Right atrium auricular region (tissue), 2 donors: ENCODE results near the gene SLC22A17. TPM values are rescaled to one million over a fixed set of nuclear protein-coding genes. Genes with fewer than 3 reads are reported as not detected.

Source experiments
- DNase-seq: peaks from one replicate; pipeline ENCODE4 v3.0.0-alpha.2; 2019; ENCODE audit warnings: low spot score
- H3K27ac ChIP-seq, 2 donors: fragments of 200-600 bp; sonication (generic); 1 replicate in 1 of 2; 2 replicates in 1 of 2; pipeline ENCODE4 v1.5.1; 2016 to 2019
- H3K27me3 ChIP-seq, 2 donors: fragments of 200-600 bp; sonication (generic); one replicate each; pipeline versions ENCODE4 v1.5.1 to v1.6.0; 2017 to 2019
- H3K36me3 ChIP-seq: fragments of 200-600 bp; sonication (generic); one replicate; pipeline ENCODE4 v1.5.1; 2016
- H3K4me1 ChIP-seq, 2 donors: fragments of 200-600 bp; sonication (generic); one replicate each; pipeline versions ENCODE4 v1.5.1 to v1.6.0; 2017 to 2019
- H3K4me3 ChIP-seq, 2 donors: fragments of 200-600 bp; sonication (generic); 1 replicate in 1 of 2; 2 replicates in 1 of 2; pipeline ENCODE4 v1.5.1; 2017 to 2019; ENCODE audit warnings: mild to moderate bottlenecking in 1 of 2, moderate library complexity in 1 of 2
- H3K9me3 ChIP-seq, 2 donors: fragments of 200-600 bp; sonication (generic); one replicate each; pipeline ENCODE4 v1.5.1; 2019
- total RNA-seq, 2 donors: library from RNA; depleted of rRNA; stranded (reverse); fragments of >200 nt; gene quantifications; one replicate each; pipeline ENCODE4 v1.1.0, GENCODE V29; 2016
- TF ChIP-seq, protein P1 (sequence below), 2 donors: fragments of 200-600 bp; sonication (generic); IDR thresholded peaks; one replicate each; pipeline ENCODE4 v1.5.1; 2019; ENCODE audit warnings: antibody characterized with exemption in 2 of 2

The SLC22A17 gene
- total RNA-seq, 2 donors from 2014 or later = 29.4 to 47.0 TPM

DNA sequence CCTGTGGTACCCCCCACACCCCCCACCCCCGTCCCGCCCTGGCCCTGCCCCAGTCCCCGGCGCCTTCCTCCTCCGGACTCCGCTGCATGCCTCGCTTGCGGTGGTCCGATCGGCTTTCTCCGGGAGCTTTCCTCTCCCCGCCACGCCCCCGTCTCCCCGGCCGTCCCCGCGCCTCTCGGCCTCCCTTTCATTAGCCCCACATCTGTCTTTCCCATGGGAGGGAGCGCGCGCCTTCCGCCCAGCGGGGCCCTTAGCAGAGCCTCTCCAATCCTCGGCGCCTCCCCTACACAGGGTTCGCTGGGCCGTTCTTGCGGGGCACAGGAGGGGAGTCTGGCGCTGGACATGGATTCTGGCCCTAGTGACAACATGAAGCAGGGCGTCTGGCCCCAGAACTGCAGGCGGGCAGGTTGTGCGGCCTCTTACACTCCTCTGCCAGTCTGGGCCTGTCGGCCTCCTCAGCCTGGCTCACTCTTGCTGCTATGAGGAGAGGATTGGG lies 13.8 kb upstream of the SLC22A17 start:
- H3K4me3 ChIP-seq = peak overlapping the region; percentile 49 to 58
- H3K4me1 ChIP-seq = peaks cover 0 to 31% of the 10 kb centered on the region in 2 donors
- no peak for DNase-seq
- TF ChIP-seq, protein P1, sequence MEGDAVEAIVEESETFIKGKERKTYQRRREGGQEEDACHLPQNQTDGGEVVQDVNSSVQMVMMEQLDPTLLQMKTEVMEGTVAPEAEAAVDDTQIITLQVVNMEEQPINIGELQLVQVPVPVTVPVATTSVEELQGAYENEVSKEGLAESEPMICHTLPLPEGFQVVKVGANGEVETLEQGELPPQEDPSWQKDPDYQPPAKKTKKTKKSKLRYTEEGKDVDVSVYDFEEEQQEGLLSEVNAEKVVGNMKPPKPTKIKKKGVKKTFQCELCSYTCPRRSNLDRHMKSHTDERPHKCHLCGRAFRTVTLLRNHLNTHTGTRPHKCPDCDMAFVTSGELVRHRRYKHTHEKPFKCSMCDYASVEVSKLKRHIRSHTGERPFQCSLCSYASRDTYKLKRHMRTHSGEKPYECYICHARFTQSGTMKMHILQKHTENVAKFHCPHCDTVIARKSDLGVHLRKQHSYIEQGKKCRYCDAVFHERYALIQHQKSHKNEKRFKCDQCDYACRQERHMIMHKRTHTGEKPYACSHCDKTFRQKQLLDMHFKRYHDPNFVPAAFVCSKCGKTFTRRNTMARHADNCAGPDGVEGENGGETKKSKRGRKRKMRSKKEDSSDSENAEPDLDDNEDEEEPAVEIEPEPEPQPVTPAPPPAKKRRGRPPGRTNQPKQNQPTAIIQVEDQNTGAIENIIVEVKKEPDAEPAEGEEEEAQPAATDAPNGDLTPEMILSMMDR (IDR thresholded peaks at IDR 0.05) = no peak
- H3K27me3 ChIP-seq = no peaks in the 10 kb centered on the region
- H3K36me3 ChIP-seq = no peaks in the 10 kb centered on the region
- H3K9me3 ChIP-seq = no peaks in the 10 kb centered on the region
- H3K27ac ChIP-seq = peak overlapping the region; percentile 88 to 90

DNA sequence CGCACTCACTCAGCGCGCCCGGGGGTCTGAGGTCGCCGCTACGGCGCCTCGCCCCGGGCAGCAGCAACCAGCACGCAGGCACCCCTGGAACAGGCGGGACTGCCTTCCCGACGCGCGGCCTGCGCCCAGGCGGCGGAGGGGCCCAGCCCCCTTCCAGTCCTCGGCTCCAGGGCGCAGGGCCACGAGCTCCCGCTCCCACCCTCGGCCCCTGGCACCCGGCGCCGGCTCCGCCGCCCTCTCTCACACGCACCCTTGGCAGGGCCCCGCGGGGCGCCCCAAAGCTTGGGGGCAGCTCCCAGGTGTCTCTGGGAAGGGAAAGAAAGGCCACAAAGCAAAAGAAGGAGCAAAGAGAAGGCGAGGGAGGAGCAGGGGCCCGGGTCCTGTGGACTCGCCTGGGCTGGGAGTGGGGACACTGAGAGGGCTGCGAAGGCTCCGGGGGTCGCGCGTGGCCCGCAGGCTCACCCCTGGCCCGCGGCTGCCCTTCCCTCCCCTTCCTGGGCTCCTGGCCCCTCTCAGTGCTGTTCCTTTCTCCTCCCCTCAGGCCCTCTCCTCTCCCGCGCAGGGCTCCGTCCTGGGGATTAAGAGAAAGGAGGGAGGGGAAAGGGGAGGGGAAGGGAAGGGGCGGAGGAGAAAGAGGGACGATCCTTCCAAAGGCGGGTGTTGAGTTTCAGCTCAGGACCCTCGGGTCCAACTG lies 13.2 kb upstream of the SLC22A17 start:
- Histone ChIP-seq H3K9me3 (no peaks in the 10 kb centered on the region), H3K27me3 (no peaks in the 10 kb centered on the region), H3K36me3 (no peaks in the 10 kb centered on the region), H3K4me3 (peak overlapping the region; percentile 49 to 58), H3K27ac (peak overlapping the region; percentile 88 to 90), H3K4me1 (peaks cover 0 to 31% of the 10 kb centered on the region in 2 donors)
- DNase-seq = no peak
- TF ChIP-seq, protein P1 (IDR thresholded peaks at IDR 0.05) = no peak

DNA sequence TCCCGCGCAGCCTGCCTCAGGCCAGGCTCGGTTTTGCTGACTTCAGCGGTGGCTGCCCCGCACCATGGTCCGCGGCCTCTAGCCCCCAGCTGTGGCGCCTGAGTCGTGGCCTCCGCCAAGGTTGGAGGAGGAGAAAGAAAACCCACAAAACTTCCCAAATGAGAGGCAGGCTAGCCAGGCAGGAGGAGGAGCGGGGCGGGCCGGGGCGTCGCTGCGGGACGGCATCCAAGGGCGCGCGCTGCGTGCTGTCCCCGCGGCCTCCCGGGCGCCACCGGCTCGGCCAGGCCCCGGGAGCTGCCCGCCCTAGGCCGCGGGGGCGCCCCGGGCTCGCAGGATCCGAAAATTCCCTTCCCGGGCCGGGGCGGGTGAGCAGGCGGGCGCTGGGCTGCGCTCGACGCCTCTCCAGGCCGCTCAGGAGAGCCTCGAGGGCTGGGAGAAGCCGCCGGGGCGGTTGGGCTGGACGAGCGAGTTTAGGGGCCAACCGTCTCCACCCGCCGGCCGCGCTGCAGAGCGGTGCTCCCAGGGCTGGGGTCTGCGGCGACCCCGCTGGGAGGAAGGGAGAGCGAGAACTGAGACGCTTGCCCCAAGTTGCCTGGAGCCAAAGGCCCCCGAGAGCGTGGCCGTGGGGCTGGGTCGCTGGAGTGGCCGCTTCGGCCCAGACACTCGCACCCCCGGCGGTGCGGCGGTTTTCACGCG lies 12.5 kb upstream of the SLC22A17 start, which contains the start of gene EFS:
EFS (minus strand) TSS at position 137 of the 696 bp plus-strand sequence. CDS start 147 bp downstream, outside the sequence.
- DNase-seq = no peak
- Histone ChIP-seq H3K4me3 (peak within 1 kb of the TSS; percentile 49 to 58), H3K27me3 (no peaks in the 10 kb centered on the region), H3K27ac (peak within 1 kb of the TSS; percentile 88 to 90), H3K9me3 (no peaks in the 10 kb centered on the region), H3K4me1 (peaks cover 0 to 31% of the 10 kb centered on the region in 2 donors), H3K36me3 (no peaks in the 10 kb centered on the region)
- TF ChIP-seq, protein P1 (IDR thresholded peaks at IDR 0.05) = no peak

DNA sequence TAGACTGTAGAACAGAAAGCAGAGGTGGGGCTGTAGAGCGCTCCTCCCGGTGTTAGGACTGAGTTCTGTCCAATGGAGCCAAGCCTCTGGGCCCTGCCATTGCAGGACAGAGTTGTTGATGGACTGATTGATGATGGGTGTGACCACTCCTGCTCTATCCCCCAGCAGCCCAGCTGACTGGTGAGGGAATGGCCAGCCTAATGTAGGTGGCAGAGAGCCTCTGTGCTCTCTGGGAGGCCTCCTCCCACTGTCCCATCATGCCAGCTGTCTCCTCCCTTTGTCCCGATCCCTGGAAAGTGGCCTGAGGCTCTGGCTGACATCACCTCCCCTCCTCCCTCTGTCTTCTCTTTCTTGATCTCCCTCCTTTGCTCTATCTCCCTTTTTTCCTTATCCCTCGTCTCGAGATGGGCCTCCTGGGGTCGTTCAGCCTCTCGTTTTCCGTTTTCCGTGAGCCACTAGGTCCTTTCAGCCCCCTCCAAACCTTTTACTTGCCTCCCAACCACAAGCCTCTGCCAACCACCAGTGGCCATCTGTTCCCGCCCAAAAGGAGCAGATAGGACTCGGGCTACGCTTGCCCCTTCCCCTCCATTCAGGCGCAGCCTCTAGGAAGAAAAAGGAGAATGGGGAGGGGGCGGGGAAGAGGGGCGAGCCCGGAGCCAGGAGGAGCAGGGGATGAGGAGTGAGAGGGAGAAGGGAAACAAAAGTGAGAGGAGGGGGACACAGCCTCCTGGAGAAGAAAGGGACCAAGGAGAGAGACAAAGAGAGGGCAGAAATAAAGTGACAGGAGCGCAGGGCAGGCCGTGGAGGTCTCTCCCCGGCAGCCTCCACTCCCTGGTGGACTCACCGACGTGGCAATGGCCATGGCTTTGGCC lies 11.7 kb upstream of the SLC22A17 start:
- peak overlapping the region; percentile 49 to 58 for H3K4me3 ChIP-seq
- H3K36me3 ChIP-seq = no peaks in the 10 kb centered on the region
- H3K4me1 ChIP-seq = peaks cover 0 to 31% of the 10 kb centered on the region in 2 donors
- no peaks in the 10 kb centered on the region for H3K27me3 ChIP-seq
- peak; percentile 80 for DNase-seq
- TF ChIP-seq, protein P1 (IDR thresholded peaks at IDR 0.05) = no peak
- H3K9me3 ChIP-seq = no peaks in the 10 kb centered on the region
- peak overlapping the region; percentile 88 to 90 for H3K27ac ChIP-seq

DNA sequence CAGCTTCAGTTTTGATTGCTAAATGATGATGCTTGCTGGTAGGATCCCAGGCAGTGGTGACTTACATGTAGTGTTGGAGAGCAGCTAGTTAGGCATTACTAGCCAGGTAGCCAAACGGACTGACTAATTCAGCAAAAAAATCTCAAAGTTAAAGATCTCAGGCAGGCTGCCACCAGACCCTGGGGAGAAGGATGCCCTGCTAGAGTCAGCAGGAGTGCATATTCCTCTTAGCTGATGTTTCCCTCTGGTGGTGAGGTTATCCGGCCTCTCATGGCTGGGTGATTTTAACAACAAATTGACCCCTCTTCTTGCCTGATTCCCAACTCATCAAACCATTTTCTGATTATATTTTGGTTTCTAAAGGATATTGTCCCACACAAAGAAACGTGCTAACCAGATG lies 9.5 kb upstream of the SLC22A17 start:
- no peaks in the 10 kb centered on the region for H3K9me3 ChIP-seq
- peaks cover 0 to 38% of the 10 kb centered on the region in 2 donors for H3K4me1 ChIP-seq
- H3K4me3 ChIP-seq = no peak overlapping the region
- TF ChIP-seq, protein P1 (IDR thresholded peaks at IDR 0.05) = no peak
- peak overlapping the region in 1 of 2 donors; percentile 51 for H3K27ac ChIP-seq
- no peak for DNase-seq
- peaks cover 1% of the 10 kb centered on the region for H3K36me3 ChIP-seq
- H3K27me3 ChIP-seq = no peaks in the 10 kb centered on the region
